Activated effector memory CD4-positive, alpha-beta T cell treated with anti-CD3 and anti-CD28 coated beads, Interleukin-2, amount 50 U/mL, for 16 hours (primary cell): Measurements from ENCODE around the gene MGAM2.

Experiments used
- DNase-seq: peaks from one replicate; pipeline ENCODE4 v3.0.0-alpha.2; 2020

The MGAM2 gene

GRCh38 chr7:142181211-142181610, 69.7 kb downstream of the MGAM2 start:
- no peak for DNase-seq

GRCh38 chr7:142181966-142182365, 70.4 kb downstream of the MGAM2 start:
- no peak for DNase-seq

GRCh38 chr7:142185069-142185468, 73.6 kb downstream of the MGAM2 start:
- no peak for DNase-seq

- no peak for DNase-seq
Measured at GRCh38 chr7:142185801-142186200, 74.3 kb downstream of the MGAM2 start.

- no peak for DNase-seq
Measured at GRCh38 chr7:142188154-142188553, 76.6 kb downstream of the MGAM2 start.

GRCh38 chr7:142188846-142189245, 77.3 kb downstream of the MGAM2 start:
- no peak for DNase-seq

GRCh38 chr7:142194201-142194600, 82.7 kb downstream of the MGAM2 start:
- DNase-seq: no peak

- no peak for DNase-seq
Measured at GRCh38 chr7:142196066-142196840, 84.7 kb downstream of the MGAM2 start.

GRCh38 chr7:142200206-142200605, 88.7 kb downstream of the MGAM2 start:
- no peak for DNase-seq

GRCh38 chr7:142228537-142229104, 117.1 kb downstream of the MGAM2 start:
- DNase-seq: no peak

GRCh38 chr7:142231716-142232115, 120.2 kb downstream of the MGAM2 start:
- no peak for DNase-seq

GRCh38 chr7:142240546-142240945, 129.0 kb downstream of the MGAM2 start:
- no peak for DNase-seq

- no peak for DNase-seq
Measured at GRCh38 chr7:142243823-142244222, 132.3 kb downstream of the MGAM2 start.

GRCh38 chr7:142248166-142249160, 136.9 kb downstream of the MGAM2 start:
- no peak for DNase-seq

- DNase-seq: no peak
Measured at GRCh38 chr7:142249918-142250317, 138.4 kb downstream of the MGAM2 start.

- no peak for DNase-seq
Measured at GRCh38 chr7:142250705-142251104, 139.2 kb downstream of the MGAM2 start.

- no peak for DNase-seq
Measured at GRCh38 chr7:142257958-142258357, 146.4 kb downstream of the MGAM2 start, which contains the start of gene PRSS58. Gene PRSS58, minus strand, starts transcription at chr7:142258058. Its CDS starts 351 bp downstream, at chr7:142257707.

GRCh38 chr7:142263598-142264380, 152.3 kb downstream of the MGAM2 start:
- DNase-seq: no peak
